Measurements from ENCODE around the gene ARSG.

ARSG gene

DNA sequence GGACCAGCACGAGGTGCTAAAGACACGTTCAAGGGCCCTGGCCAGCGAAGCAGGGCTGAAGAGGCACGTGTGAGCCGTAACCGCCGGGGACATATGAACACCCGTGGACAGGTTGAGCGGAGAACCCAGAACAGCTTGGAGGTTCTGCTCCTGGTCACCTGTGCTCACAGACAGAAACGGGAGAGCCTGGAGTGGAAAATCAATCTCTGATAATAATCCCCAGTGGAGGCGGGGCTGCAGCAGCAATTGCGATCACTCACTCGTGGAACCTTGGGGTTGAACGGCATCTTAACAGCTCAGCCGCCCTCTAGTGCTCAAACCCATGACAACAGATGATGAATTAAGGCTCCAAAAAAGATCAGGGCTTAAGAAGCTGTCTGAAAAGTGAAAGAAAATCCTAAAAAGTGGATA lies 140.4 kb downstream of the ARSG start:
- H3K4me2 ChIP-seq (ENCODE audit: low read length) = no peak overlapping the region
- no peak for TF ChIP-seq EZH2phosphoT487 (IDR thresholded peaks at IDR 0.05; ENCODE audit: borderline replicate concordance, low read length)
- TF ChIP-seq, protein P1, sequence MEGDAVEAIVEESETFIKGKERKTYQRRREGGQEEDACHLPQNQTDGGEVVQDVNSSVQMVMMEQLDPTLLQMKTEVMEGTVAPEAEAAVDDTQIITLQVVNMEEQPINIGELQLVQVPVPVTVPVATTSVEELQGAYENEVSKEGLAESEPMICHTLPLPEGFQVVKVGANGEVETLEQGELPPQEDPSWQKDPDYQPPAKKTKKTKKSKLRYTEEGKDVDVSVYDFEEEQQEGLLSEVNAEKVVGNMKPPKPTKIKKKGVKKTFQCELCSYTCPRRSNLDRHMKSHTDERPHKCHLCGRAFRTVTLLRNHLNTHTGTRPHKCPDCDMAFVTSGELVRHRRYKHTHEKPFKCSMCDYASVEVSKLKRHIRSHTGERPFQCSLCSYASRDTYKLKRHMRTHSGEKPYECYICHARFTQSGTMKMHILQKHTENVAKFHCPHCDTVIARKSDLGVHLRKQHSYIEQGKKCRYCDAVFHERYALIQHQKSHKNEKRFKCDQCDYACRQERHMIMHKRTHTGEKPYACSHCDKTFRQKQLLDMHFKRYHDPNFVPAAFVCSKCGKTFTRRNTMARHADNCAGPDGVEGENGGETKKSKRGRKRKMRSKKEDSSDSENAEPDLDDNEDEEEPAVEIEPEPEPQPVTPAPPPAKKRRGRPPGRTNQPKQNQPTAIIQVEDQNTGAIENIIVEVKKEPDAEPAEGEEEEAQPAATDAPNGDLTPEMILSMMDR (IDR thresholded peaks at IDR 0.05; ENCODE audit: low read depth, low read length, poor library complexity, severe bottlenecking) = peak; percentile 62
- H3K79me2 ChIP-seq (ENCODE audit: control insufficient read depth, low read length) = no peaks in the 10 kb centered on the region
- no peaks in the 10 kb centered on the region for H3F3A ChIP-seq (ENCODE audit: control insufficient read depth, insufficient read depth)
- no peaks in the 10 kb centered on the region for H3K9me3 ChIP-seq (ENCODE audit: control insufficient read depth, insufficient read depth, low read length)
- no peak overlapping the region for H3K27ac ChIP-seq (ENCODE audit: low read depth, low read length)
- H3K36me3 ChIP-seq (ENCODE audit: control insufficient read depth, low read length) = no peaks in the 10 kb centered on the region
- peaks cover 15% of the 10 kb centered on the region for H3K4me1 ChIP-seq (ENCODE audit: control insufficient read depth, low read length)
- no peak overlapping the region for H3K4me3 ChIP-seq (ENCODE audit: low read length)
- no peaks in the 10 kb centered on the region for H3K27me3 ChIP-seq (ENCODE audit: control insufficient read depth, low read length)
- no peaks in the 10 kb centered on the region for H3K9me2 ChIP-seq (replicated peaks; ENCODE audit: control insufficient read depth, low read length)
- H4K20me1 ChIP-seq (ENCODE audit: control insufficient read depth, insufficient read depth, low read depth, low read length) = no peaks in the 10 kb centered on the region

DNA sequence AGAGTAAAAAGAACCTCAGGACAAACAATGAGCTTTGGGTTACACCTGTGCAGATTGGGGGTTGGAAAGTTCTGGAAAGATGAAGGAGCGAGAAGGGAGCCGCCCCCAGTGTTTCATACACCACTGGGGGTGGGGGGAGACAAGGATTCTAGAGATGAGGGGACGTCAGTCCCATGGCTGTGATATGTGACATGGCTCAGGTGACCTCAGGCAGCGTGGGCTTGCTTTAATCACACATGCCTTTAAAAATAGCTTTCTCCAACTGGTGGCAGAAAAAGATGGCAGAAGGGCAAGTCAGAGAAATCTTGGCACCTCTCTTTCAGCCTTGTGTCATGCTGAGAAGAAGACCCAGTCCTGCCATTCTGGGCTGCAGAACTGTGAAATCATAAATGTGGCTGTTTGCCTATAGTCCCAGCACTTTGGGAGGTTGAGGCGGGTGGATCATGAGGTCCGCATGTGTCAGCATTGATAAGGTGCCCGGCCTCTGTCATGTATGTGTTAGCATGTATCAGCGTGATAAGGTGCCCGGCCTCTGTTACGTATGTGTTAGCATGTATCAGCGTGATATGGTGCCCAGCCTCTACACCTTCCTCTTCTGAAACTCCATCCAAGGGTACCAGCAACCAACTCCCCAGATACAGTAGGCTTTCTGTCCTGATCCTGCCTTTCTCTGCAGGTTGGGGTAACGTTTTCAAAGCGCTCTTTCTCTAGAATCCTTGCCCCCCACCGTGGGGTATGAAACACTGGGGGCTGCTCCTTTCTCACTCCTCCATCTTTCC lies 141.0 kb downstream of the ARSG start:
- no peaks in the 10 kb centered on the region for H3K36me3 ChIP-seq (ENCODE audit: control insufficient read depth, low read length)
- TF ChIP-seq EZH2phosphoT487 (IDR thresholded peaks at IDR 0.05; ENCODE audit: borderline replicate concordance, low read length) = no peak
- TF ChIP-seq, protein P1 (IDR thresholded peaks at IDR 0.05; ENCODE audit: low read depth, low read length, poor library complexity, severe bottlenecking) = no peak
- no peaks in the 10 kb centered on the region for H3K27me3 ChIP-seq (ENCODE audit: control insufficient read depth, low read length)
- no peaks in the 10 kb centered on the region for H3K9me2 ChIP-seq (replicated peaks; ENCODE audit: control insufficient read depth, low read length)
- no peak overlapping the region for H3K4me3 ChIP-seq (ENCODE audit: low read length)
- no peaks in the 10 kb centered on the region for H4K20me1 ChIP-seq (ENCODE audit: control insufficient read depth, insufficient read depth, low read depth, low read length)
- no peak overlapping the region for H3K27ac ChIP-seq (ENCODE audit: low read depth, low read length)
- no peaks in the 10 kb centered on the region for H3F3A ChIP-seq (ENCODE audit: control insufficient read depth, insufficient read depth)
- H3K79me2 ChIP-seq (ENCODE audit: control insufficient read depth, low read length) = no peaks in the 10 kb centered on the region
- H3K4me2 ChIP-seq (ENCODE audit: low read length) = no peak overlapping the region
- peaks cover 19% of the 10 kb centered on the region for H3K4me1 ChIP-seq (ENCODE audit: control insufficient read depth, low read length)
- H3K9me3 ChIP-seq (ENCODE audit: control insufficient read depth, insufficient read depth, low read length) = no peaks in the 10 kb centered on the region

DNA sequence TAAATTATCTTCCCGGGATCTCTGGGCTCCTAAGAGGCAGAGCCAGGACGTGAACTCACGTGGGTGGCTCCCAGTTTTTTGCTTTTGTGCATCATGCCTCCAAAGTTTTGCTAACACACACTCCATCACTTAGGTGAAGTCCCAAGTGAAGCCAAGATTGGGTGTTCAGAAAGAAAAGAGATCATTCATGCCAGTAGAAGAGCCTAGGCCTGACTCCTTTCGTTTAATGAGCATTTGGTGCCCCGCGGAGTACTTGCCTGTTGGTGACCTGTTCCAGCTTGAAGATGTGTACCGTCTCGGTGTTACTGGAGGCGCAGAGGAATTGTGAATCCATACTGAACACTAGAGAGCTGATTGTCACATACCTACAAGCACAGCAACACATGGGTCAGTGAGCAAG lies 141.9 kb downstream of the ARSG start:
- Histone ChIP-seq H3K4me2 (ENCODE audit: low read length) (no peak overlapping the region), H3K36me3 (ENCODE audit: control insufficient read depth, low read length) (no peaks in the 10 kb centered on the region)

More for the DNA sequence above, 141.9 kb downstream of the ARSG start:
- H3K27ac ChIP-seq (ENCODE audit: low read depth, low read length) = no peak overlapping the region
- TF ChIP-seq EZH2phosphoT487 (IDR thresholded peaks at IDR 0.05; ENCODE audit: borderline replicate concordance, low read length) = no peak
- TF ChIP-seq, protein P1 (IDR thresholded peaks at IDR 0.05; ENCODE audit: low read depth, low read length, poor library complexity, severe bottlenecking) = no peak
- H3K79me2 ChIP-seq (ENCODE audit: control insufficient read depth, low read length) = no peaks in the 10 kb centered on the region
- H3K9me3 ChIP-seq (ENCODE audit: control insufficient read depth, insufficient read depth, low read length) = no peaks in the 10 kb centered on the region
- no peaks in the 10 kb centered on the region for H4K20me1 ChIP-seq (ENCODE audit: control insufficient read depth, insufficient read depth, low read depth, low read length)
- H3K9me2 ChIP-seq (replicated peaks; ENCODE audit: control insufficient read depth, low read length) = no peaks in the 10 kb centered on the region
- no peaks in the 10 kb centered on the region for H3F3A ChIP-seq (ENCODE audit: control insufficient read depth, insufficient read depth)
- no peaks in the 10 kb centered on the region for H3K27me3 ChIP-seq (ENCODE audit: control insufficient read depth, low read length)
- no peak overlapping the region for H3K4me3 ChIP-seq (ENCODE audit: low read length)
- peaks cover 28% of the 10 kb centered on the region for H3K4me1 ChIP-seq (ENCODE audit: control insufficient read depth, low read length)
